ENCODE results near the gene PROM2.
"Not testable (repeated sequence)": the region's sequence is repeated elsewhere in the genome, so short reads cannot be mapped to it uniquely, and the experiment has no call there.

PROM2 gene

GRCh38 chr2:95269036-95269680, 5.1 kb upstream of the PROM2 start:
- H3K27ac ChIP-seq (ENCODE audit: low read depth, low read length): no peak overlapping the region
- H3K9ac ChIP-seq (ENCODE audit: low read length): no peak overlapping the region
- no peaks in the 10 kb centered on the region for H3K27me3 ChIP-seq (ENCODE audit: low read length)
- no peaks in the 10 kb centered on the region for H3K36me3 ChIP-seq (ENCODE audit: low read length)
- H4K20me1 ChIP-seq (ENCODE audit: low read depth, low read length): no peaks in the 10 kb centered on the region
- no peak overlapping the region for H2AFZ ChIP-seq (ENCODE audit: low read depth, low read length, severe bottlenecking)
- no peaks in the 10 kb centered on the region for H3K9me3 ChIP-seq (ENCODE audit: insufficient read depth, low read length)
- H3K9me2 ChIP-seq (replicated peaks; ENCODE audit: insufficient read depth, low read length): no peaks in the 10 kb centered on the region
- H3F3A ChIP-seq (ENCODE audit: insufficient read depth): no peaks in the 10 kb centered on the region
- H3K4me3 ChIP-seq (ENCODE audit: insufficient read depth, low read length, poor library complexity, severe bottlenecking): no peak overlapping the region
- TF ChIP-seq CTCF (IDR thresholded peaks at IDR 0.05; ENCODE audit: insufficient read depth, low read length, poor library complexity, severe bottlenecking) (no peak), EZH2phosphoT487 (conservative IDR thresholded peaks at IDR 0.05; ENCODE audit: low read length) (no peak)
- H3K4me2 ChIP-seq (ENCODE audit: low read depth, low read length, poor library complexity, severe bottlenecking): no peak overlapping the region
- H3K79me2 ChIP-seq (ENCODE audit: insufficient read depth, low read length): no peaks in the 10 kb centered on the region

DNA sequence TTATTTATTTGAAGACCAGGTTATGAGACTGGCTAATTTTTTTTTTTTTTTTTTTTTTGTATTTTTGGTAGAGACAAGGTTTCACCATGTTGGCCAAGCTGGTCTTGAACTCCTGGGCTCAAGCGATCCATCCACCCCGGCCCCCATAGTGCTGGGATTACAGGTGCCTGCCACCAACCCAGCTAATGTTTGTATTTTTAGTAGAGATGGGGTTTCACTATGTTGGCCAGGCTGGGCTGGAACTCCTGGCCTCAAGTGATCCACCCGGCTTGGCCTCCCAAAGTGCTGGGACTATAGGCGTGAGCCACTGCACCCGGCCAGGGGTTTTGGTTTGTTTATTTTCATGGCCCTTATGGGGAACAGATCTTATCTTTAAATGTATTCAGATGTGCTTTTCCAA, 4.5 kb upstream of the PROM2 start:
- not testable (repeated sequence) for H3K79me2 ChIP-seq (ENCODE audit: insufficient read depth, low read length); H3F3A ChIP-seq (ENCODE audit: insufficient read depth); H3K9ac ChIP-seq (ENCODE audit: low read length); H4K20me1 ChIP-seq (ENCODE audit: low read depth, low read length); H3K4me3 ChIP-seq (ENCODE audit: insufficient read depth, low read length, poor library complexity, severe bottlenecking); H3K27ac ChIP-seq (ENCODE audit: low read depth, low read length); H3K4me2 ChIP-seq (ENCODE audit: low read depth, low read length, poor library complexity, severe bottlenecking); H2AFZ ChIP-seq (ENCODE audit: low read depth, low read length, severe bottlenecking); H3K9me3 ChIP-seq (ENCODE audit: insufficient read depth, low read length); H3K27me3 ChIP-seq (ENCODE audit: low read length); H3K36me3 ChIP-seq (ENCODE audit: low read length); H3K9me2 ChIP-seq (replicated peaks; ENCODE audit: insufficient read depth, low read length)

GRCh38 chr2:95270541-95271081, 3.6 kb upstream of the PROM2 start:
- no peaks in the 10 kb centered on the region for H4K20me1 ChIP-seq (ENCODE audit: low read depth, low read length)
- no peaks in the 10 kb centered on the region for H3K79me2 ChIP-seq (ENCODE audit: insufficient read depth, low read length)
- H3F3A ChIP-seq (ENCODE audit: insufficient read depth): no peaks in the 10 kb centered on the region
- no peak overlapping the region for H3K4me3 ChIP-seq (ENCODE audit: insufficient read depth, low read length, poor library complexity, severe bottlenecking)
- H3K27me3 ChIP-seq (ENCODE audit: low read length): no peaks in the 10 kb centered on the region
- no peak overlapping the region for H3K4me2 ChIP-seq (ENCODE audit: low read depth, low read length, poor library complexity, severe bottlenecking)
- no peak for TF ChIP-seq EZH2phosphoT487 (conservative IDR thresholded peaks at IDR 0.05; ENCODE audit: low read length)
- no peak for TF ChIP-seq CTCF (IDR thresholded peaks at IDR 0.05; ENCODE audit: insufficient read depth, low read length, poor library complexity, severe bottlenecking)
- no peaks in the 10 kb centered on the region for H3K36me3 ChIP-seq (ENCODE audit: low read length)
- no peak overlapping the region for H2AFZ ChIP-seq (ENCODE audit: low read depth, low read length, severe bottlenecking)
- no peaks in the 10 kb centered on the region for H3K9me2 ChIP-seq (replicated peaks; ENCODE audit: insufficient read depth, low read length)
- H3K9me3 ChIP-seq (ENCODE audit: insufficient read depth, low read length): no peaks in the 10 kb centered on the region
- H3K9ac ChIP-seq (ENCODE audit: low read length): no peak overlapping the region
- no peak overlapping the region for H3K27ac ChIP-seq (ENCODE audit: low read depth, low read length)

DNA sequence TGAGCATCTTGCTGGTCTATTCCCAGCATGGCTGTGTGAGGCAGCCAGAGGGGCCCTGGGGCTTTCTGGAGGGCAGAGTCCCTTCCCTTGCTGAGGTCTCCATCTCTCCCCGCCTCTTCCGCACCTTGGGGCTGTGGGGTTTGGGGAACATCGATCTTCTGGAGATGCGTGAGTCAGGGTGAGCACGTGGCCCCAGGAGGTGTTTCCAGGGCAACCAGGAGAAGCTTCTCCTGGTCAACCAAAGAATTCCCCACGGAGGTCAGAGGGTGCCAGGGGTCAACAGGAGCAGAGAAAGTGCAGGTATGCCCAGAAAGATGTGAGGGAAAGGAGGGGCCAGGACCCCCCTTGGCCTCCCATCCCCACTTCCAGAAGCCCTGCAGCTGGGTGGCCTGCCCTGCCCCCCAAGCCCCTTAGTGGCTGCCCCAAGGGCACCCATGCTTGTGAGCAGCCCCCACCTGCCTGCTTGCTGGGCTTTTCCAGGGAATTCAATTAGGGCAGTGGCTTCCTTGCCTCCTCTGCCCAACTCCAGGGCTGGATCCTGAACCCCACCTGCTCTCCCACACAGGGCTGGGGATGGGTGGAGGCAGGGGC, 2.8 kb upstream of the PROM2 start:
- Histone ChIP-seq H3K79me2 (ENCODE audit: insufficient read depth, low read length) (no peaks in the 10 kb centered on the region), H3K27ac (ENCODE audit: low read depth, low read length) (no peak overlapping the region), H3K27me3 (ENCODE audit: low read length) (no peaks in the 10 kb centered on the region), H3K4me2 (ENCODE audit: low read depth, low read length, poor library complexity, severe bottlenecking) (no peak overlapping the region), H3F3A (ENCODE audit: insufficient read depth) (no peaks in the 10 kb centered on the region), H4K20me1 (ENCODE audit: low read depth, low read length) (no peaks in the 10 kb centered on the region), H3K9me3 (ENCODE audit: insufficient read depth, low read length) (no peaks in the 10 kb centered on the region), H2AFZ (ENCODE audit: low read depth, low read length, severe bottlenecking) (no peak overlapping the region), H3K9ac (ENCODE audit: low read length) (no peak overlapping the region), H3K4me3 (ENCODE audit: insufficient read depth, low read length, poor library complexity, severe bottlenecking) (no peak overlapping the region), H3K36me3 (ENCODE audit: low read length) (no peaks in the 10 kb centered on the region), H3K9me2 (replicated peaks; ENCODE audit: insufficient read depth, low read length) (no peaks in the 10 kb centered on the region)
- TF ChIP-seq EZH2phosphoT487 (conservative IDR thresholded peaks at IDR 0.05; ENCODE audit: low read length) (no peak), CTCF (IDR thresholded peaks at IDR 0.05; ENCODE audit: insufficient read depth, low read length, poor library complexity, severe bottlenecking) (no peak)

All from SU-DHL-6 (cell line).